Gastroesophageal sphincter (tissue), 3 donors: ENCODE data around the gene HSPA12A.

Experiments
- CTCF ChIP-seq, 4 experiments: fragments of 200-600 bp in 2 of 4; fragments of 450-650 bp in 2 of 4; sonication (generic) in 1 of 4; IDR thresholded peaks; one replicate each; pipeline ENCODE4 v1.5.1; 2017 to 2019; ENCODE audit warnings: antibody characterized with exemption in 4 of 4, mild to moderate bottlenecking in 2 of 4, moderate library complexity in 2 of 4
- EP300 ChIP-seq: sonication (generic); formaldehyde crosslinking; IDR thresholded peaks from one replicate; pipeline ENCODE4 v1.6.1; 2017; ENCODE audit warnings: antibody characterized with exemption, mild to moderate bottlenecking
- POLR2AphosphoS5 ChIP-seq: sonication (generic); formaldehyde crosslinking; IDR thresholded peaks from one replicate; pipeline ENCODE4 v1.6.1; 2017; ENCODE audit warnings: antibody characterized with exemption

DNA sequence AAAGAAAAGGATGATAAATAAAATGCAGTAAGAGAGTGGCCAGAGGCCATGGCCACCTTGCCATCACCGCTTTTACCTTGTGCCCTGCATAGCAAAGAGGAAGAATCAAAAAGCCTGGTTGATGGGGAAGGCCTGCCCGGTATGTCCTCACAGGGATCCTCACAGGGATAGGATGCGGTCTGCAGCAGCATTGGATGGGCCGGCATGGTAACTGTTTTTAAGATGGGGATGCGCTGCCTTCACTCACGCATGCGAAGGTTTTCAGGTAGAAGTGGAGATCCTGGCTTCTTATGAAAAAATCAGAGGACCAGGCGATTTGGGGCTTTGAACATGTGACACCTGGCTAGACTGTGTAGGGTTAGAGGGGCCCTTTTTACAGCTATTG is 109.2 kb downstream of the HSPA12A start:
- TF ChIP-seq EP300 (no peak), POLR2AphosphoS5 (no peak), CTCF (IDR thresholded peaks at IDR 0.05) (no peak)
